GM18867 (cell line): Measurements from ENCODE around the gene MUL1.

Experiments
- ATAC-seq: cut with Tn5 transposase; IDR thresholded peaks from one replicate; pipeline ENCODE4 v1.9.1; 2021; ENCODE audit warnings: mild to moderate bottlenecking, moderate library complexity; ENCODE audit not compliant: unreplicated experiment

Gene MUL1

DNA sequence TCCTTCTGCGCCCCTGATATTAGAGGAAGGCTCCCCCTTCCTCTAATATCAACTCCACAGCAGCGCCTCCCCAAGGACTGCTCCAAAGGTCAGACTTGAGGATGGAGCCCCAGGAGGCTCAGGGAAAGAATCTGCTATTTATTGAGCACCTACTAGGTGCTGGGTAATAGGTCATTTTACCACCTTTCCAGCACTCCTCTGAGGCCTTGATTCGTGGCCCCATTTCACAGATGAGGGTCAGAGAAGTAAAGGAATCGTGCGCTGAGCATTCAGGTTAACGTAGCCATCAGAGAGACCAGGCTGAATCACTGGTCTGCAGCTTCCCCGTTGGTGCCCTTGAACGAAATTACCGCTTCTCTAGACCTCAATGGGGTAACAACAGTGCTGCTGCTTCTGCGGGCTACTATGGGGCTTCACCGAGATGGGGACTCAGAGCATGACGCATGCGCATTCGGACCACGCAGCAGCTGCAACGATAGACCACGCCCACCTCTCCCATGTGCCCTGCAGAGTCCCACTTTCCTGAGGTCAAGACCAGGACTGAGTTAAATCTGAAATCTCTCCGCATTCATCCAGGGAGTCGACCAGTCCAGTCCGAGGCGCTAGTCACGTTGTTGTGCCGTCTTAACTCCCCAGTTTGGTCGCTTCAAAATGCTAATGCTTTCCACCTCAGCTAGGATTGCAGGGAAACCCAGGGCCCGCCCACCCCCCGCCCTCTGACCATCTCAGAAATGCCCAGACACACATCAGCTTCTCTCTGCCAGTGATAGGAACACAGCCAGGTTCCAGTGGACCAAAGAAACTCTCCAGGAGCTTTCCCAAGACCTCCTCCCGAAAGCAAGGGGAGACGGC, 34.9 kb downstream of the MUL1 start:
- ATAC-seq = no peak

DNA sequence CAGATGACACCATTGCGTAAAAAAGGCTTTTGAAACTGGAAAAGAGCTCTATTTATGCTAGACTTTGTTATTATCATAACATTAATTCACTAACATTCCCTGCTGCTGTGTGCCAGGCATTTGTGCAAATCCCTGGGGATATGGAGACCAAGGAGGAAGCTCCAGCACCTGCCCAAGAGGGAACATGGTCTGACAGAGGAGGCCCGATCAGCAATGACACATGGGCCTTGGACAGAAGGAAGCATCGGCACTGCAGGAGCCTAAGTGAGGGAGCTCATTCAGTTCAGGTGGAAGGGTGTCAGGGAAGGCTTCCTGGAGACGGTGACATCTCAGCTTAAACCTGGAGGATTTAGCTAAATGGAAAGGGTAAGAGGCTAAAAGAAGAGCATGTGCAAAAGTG, 35.8 kb downstream of the MUL1 start:
- no peak for ATAC-seq

DNA sequence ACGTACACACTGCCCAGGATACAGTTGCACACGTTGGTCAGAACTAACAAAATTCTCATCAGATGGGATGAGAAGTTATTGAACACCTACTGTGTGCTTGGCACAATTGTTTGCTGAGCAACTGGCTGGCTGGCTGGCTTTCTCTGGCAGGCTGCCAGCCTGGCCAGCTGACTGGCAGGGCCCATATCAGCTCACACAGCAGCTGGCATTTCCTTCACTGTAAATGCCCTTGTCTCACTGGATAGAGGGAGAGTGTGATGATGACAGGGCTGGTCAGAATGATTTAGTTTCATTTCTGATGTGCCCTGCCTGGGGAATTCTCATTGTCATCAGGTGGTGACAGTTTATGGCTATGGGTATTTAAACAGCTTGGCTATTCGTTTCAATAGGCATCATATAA, 37.8 kb downstream of the MUL1 start:
- no peak for ATAC-seq

DNA sequence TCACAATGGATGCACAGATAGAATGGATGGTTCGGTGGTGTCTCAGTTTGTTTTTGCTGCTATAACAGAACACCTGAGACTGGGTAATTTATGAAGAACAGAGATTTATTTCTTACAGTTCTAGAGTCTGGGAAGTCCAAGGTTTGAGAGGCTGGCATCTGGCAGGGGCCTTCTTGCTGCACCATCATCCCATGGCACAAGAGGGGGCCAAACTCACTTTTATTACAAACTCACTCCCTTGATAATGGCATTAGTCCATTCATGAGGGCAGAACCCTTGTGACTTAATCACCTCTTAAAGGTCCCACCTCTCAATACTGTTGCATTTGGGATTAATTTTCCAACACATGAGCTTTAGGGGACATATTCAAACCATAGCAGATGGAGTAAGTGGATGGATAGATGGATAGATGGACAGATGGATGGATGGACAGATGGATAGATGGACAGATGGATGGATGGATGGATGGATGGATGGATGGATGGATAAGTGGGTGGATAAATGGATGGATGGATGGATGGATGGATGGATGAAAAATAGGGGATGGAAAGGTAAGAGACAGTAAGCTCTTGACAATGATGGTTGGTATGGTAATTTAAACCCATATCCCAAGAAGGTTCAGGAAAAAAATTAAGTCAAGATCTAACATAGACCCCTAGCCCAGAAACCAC, 38.4 kb downstream of the MUL1 start:
- ATAC-seq = no peak

- no peak for ATAC-seq
These were observed 41.7 kb downstream of the MUL1 start for GRCh38 chr1:20466273-20466672.

DNA sequence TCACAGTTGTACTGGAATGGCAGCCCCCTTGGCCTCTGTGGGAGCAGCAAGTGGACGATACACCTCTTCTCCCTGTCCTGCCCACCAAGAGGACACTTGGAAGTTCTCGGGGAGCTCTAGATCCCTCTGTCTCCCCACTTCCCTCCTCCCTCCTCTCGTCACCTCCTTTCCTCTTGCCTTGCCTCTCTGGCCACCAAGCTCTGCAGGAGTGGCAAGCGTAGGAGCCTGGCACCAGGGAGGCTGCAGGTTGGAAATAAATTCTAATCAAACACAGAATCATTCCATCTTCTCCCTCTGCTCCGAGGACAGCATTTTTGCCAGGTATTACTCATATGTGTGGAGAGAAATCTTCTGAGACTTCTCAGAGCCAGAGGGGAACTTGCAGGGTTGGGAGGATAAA, 42.8 kb downstream of the MUL1 start:
- ATAC-seq = no peak

GRCh38 chr1:20463502-20463901, 44.4 kb downstream of the MUL1 start:
- ATAC-seq = no peak

DNA sequence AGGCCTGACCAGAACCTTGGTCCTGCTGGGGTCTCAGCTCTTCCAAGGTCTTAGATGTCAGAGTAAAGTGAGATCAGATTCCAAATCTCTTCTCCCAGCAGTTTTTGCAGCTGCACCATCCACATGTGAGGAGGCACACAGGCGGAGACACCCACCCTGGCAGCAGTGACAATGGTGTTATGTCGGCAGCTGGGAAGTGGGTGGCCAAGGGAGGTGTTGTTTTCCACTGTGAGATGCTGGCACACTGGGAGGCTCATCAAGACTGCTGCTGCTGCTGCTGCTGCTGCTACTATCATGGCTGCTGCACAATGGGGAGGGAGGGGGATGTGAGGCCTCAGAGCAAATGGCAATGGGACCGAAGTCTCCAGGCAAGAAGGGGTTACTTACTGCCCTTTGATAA, 45.6 kb downstream of the MUL1 start:
- ATAC-seq = no peak

DNA sequence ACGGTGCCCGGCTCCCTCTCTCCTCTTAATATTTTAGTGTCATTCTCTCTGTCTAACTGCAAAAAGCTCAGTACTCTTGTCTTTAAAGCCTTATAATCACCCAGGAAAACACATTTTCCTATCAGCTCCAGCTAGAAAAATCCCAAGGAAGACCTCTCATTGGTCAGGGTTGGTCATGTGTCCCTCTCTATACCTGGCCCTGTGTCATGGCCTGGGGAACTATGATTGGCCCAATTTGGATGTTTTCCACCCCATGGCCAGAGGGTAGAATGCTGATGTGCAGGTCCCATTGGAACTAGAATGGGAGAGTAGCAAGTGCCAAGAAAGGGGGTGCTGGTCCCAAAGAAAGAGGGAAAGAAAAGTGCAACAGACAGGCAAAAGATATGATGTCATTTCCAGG, 49.2 kb downstream of the MUL1 start:
- ATAC-seq = no peak

- no peak for ATAC-seq
These were observed 53.9 kb downstream of the MUL1 start for GRCh38 chr1:20454004-20454403.

DNA sequence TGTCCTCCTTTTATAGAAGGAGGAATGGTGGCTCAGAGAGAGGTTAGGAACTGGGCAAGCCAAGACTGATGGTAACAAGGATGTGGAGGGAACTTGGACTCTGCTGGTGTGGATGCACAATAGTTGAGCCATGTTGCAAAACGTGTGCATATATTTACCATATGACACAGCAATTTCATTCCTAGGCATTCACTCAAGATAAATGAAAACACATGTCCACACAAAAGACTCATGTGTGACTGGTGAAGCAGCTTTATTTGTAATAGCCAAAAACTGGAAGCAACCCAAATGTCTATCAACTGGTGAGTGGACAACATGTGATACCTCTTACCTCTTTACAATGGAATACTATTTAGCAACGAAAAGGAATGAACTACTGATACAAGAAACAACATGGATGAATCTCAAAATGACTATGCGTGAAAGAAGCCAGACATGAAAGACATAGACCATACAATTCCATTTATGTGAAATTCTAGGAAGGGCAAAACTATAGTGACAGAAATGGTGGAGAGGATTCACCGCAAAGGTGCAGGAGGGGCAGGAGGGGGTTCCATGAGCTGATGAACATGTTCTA, 58.1 kb downstream of the MUL1 start:
- no peak for ATAC-seq
